IPS-NIHi7 (cell line): ENCODE measurements around the gene EIPR1.

Source experiments
- DNase-seq: peaks from one replicate; pipeline ENCODE4 v3.0.0; 2012; ENCODE audit warnings: mixed read lengths; ENCODE audit errors: extremely low spot score

The EIPR1 gene

DNA sequence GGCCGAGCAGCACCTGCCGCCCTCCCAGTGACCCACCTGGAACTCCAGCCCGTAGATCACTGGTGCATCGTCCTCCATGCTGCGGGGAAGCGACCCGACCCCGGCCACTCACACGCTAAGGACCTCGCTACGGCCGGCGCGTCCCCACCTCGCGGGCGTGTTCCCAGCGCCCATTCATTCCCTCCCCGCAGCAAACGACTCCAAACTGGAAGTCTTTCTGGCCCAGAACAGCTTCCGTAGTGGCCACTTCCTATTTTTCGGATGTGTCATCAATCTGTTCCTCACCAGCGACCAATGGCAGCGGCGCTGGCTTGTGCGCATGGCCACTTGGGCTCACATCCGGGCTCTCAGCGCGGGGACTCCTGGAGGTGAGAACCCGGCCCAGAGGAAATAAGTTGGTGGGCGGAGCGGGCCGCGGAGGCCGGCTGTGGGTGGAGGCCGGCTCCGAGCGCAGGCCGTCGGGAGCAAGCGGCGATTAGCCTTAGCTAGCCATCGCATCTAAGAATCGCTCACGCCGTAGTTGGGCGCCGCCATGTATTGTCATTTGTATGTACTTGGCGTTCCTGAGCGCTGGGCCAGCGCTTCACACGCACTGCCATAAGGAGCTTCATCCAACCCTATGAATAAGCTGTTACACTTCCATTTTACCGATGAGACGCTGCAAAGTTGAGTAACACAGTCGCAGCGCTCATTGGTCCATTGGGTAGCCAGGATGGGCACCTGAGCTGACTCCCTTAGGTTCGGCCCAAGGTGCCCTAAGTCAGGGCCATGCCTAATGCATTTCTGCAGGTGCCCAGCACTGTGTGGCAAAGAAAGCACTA lies at the start of gene EIPR1:
EIPR1 (minus strand) TSS at position 207 of the 821 bp plus-strand sequence; CDS start at position 78, 129 bp downstream.
- peak; percentile 97 for DNase-seq

DNA sequence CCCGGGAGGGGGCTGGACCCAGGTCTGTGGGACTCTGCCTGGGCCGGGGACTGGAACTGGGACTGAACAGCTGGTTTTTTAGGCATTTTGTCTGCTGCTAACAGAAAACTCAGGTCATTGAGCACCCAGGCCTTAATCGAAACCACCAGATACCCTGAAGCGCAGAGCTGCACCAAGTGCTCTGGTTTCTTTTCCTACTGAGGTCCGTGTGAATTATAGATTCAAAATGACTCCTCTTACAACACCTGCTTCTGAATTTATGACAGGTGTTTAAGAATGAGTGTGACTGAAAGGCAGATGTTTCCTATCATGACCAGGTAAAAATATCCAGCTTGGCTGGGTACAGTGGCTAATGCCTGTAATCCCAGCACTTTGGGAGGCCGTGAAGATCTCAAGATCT lies 49.7 kb upstream of the EIPR1 start:
- no peak for DNase-seq

GRCh38 chr2:3426615-3427014 lies 49.0 kb upstream of the EIPR1 start:
- DNase-seq = no peak

GRCh38 chr2:3424171-3424795 lies 46.7 kb upstream of the EIPR1 start:
- DNase-seq = no peak

GRCh38 chr2:3423492-3424170 lies 46.0 kb upstream of the EIPR1 start:
- DNase-seq = peak; percentile 91

DNA sequence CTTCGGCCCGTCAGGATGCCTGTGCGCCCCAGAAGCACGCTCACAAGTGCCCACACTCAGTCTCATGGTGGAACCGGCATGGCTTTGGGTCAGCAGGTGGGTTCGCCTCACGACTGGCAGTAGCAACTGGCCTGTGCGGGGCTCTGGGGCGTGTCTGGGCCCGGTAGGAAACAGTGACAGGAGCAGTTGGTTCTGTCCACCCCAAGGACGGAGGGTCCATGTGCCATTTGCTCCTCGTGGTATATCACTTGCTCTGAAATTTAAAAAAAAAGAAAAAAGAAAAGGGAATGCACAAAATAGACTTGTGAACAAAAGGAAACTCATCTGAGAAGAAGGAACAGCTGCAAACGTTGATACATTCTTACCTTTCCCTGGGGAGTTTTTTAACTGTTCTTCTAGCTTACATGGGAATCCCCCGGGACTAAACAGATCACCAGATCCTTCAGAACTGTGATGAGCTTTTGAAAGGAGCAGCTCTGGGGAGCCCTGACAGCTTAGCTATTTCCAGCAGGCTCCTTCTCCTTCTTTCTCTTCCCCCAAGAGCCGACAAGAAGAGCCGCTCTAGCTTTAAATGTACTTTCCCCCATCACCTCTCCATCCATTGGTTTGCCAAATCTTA lies 44.7 kb upstream of the EIPR1 start:
- no peak for DNase-seq

DNA sequence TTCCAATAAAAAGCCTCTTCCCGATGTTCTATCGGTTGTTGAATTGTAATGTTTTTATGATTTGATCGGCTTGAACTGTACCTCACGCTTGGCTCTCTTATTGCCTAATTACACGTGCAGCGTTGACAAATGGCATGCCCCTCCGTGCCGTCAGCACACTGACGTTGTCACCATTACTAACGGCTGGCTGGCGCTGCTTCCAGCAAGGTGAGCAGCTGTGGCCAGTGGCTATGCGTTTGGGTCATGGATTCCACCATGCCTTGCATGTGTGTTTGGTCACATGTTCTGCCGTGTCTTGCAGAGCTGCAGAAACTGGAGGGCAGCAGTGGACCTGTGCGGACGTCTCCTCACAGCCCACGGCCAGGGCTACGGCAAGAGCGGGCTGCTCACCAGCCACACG lies 44.0 kb upstream of the EIPR1 start:
- DNase-seq = no peak

GRCh38 chr2:3420769-3421397 lies 43.3 kb upstream of the EIPR1 start:
- no peak for DNase-seq

DNA sequence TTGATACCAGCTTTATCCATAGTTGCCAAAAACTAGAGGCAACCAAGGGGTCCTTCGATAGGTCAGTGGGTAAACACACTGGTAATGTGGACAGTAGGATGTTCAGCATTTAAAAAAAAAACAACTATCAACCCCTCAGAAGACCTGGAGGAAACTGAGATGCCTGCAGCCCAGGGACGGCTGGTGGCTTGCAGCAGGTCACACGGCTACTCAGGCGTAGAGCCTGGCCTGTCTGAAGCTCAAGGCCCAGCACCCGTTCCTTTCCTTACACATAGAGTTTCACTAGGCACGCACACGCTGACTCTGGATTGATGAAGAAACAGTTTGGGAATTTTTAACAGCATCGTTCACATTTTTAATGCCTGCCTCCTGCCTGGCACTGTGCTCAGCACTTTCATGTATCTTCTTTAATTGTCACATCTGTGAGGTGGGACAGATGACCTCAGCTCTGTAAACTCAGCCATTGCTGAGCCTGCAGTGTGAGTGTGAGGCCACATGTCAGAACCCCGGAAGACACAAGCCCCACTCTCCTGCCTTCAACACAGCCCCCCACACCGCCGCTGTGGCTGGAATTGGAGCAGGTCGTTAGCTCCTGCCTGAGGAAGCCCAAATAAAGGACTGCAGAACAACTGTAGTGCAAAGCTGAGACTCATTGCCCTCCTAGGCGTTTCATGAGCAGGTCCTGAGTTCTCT lies 42.6 kb upstream of the EIPR1 start:
- DNase-seq = no peak

DNA sequence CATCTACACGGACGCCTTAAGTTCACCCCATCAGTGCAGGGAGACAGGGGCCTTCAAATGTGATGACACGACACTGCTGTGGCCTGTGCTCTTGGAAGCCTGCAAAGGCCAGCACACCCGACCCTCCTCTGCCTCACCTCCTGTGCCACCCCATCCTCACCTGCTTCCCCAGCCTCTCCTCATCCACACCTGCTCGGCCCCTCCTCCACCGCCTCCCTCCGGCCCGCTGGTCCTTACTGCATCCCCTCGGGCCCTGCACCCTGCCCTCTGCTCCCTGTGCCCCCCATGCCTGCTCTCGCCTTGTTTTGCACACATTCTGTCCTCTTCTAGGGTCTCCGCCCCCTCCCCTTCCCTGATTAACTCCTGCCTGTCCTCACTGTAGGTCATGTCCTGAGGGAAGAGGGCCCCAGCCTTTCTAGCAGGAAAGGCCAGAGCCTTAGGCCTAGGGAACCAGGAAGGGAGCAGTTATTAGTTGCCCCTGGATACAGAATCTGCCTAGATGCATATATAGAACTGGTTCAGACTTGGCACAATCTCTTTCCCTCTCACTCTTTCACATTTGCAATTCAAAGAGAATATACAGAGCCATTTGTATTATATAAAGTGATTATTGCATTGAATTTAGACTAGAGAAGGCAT lies 41.3 kb upstream of the EIPR1 start:
- no peak for DNase-seq

- DNase-seq = no peak
Measured at GRCh38 chr2:3414133-3414860, 36.7 kb upstream of the EIPR1 start.

- no peak for DNase-seq
Measured at GRCh38 chr2:3413697-3414096, 36.1 kb upstream of the EIPR1 start.

DNA sequence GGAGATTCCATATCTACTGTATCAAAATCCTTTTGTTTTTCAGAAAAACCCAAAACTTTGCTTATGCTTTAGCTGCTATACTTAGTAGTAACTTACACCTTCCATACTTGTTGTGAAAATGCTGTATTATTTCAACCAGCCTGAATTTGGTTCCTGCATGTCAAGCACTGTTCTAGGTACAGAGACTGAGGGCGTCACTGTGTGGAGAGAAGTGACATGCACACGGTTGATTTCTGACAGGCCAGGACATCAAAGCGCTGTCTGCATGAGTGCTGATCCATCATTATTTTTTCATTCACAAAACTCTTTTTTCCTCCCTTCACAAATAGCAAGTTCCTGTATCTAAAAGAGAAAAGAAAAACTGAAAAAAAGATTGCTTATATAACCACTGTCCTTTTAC lies 33.5 kb upstream of the EIPR1 start:
- no peak for DNase-seq

GRCh38 chr2:3409627-3410170 lies 32.1 kb upstream of the EIPR1 start:
- no peak for DNase-seq

- DNase-seq = no peak
Measured at GRCh38 chr2:3408781-3409180, 31.2 kb upstream of the EIPR1 start.

DNA sequence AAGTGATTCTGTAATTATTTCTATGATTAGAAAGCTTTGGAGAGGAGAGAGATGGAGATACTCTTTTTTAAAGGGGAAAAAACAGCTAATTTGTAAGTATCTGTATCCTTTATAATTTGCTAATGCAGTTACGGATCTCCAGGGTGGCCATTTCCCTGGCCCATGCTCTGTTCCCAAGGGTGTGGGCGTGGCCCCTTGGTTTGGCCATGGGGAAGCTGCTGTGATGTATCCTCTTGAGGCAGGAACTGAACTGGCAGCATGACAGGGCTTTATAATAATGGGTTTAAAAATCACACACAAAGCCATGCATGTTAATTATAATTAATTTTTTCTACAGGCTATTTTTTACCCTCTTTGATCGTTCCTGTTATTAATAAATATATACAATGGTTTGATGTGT lies 28.9 kb upstream of the EIPR1 start:
- no peak for DNase-seq

DNA sequence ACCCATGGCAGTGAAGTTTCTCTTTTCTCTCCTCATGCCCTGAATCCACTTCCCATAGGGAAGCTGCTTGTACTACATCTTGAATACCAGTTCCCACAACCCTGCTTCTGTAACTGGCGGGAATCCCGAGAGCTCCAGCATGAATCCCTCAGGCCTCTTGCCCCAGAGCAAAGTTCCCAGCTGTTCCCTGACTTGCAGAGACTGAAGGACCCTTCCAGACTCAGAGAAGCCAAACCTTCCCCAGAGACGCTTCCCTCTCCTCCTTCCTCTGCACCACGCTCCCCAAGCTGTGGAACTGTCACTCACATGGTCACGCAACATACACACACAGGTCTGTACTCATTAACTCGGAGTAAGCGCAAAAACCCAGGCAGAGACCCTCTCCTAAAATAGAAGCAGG lies 28.3 kb upstream of the EIPR1 start:
- DNase-seq = no peak

- DNase-seq = no peak
Measured at GRCh38 chr2:3405307-3405706, 27.7 kb upstream of the EIPR1 start.

GRCh38 chr2:3404349-3404894 lies 26.8 kb upstream of the EIPR1 start:
- no peak for DNase-seq
